H54 (cell line): ENCODE data around the gene ALDH4A1.

Source experiments
- DNase-seq: peaks from one replicate; pipeline ENCODE4 v3.0.0; 2011; ENCODE audit warnings: low spot score, mixed read lengths; ENCODE audit not compliant: insufficient read length
- FAIRE-seq: peaks from 3 replicates; lab custom pipeline; 2011; peaks lifted over from hg19 to GRCh38; lab: Jason Lieb, UNC
- POLR2A ChIP-seq: IDR thresholded peaks from 2 replicates; pipeline ENCODE4 v1.6.1; 2011; ENCODE audit warnings: low read depth, mild to moderate bottlenecking, low read length

The ALDH4A1 gene

DNA sequence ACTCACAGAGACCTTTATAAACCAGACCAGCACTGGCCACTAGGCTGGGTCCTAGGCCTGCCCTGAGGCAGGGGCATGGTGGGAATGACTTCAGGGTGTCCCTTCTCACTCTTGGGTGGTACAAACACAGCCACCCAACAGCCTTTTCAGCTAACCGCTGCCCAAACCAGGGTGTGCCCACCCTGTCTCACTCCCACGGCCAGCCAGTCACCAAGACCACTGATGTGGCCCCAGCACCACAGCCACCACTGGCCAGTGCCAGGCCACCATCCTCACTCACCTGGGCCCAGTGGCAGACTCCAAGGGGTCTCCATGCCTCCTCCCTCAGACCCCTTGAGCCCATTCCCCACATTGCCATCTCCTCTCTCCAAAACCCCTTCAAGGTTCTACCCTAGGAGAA is 70.7 kb downstream of the ALDH4A1 start:
- FAIRE-seq (no peak), DNase-seq (no peak)
- no peak for TF ChIP-seq POLR2A

- TF ChIP-seq POLR2A: no peak
- FAIRE-seq (no peak), DNase-seq (no peak)
These were observed 71.8 kb downstream of the ALDH4A1 start for GRCh38 chr1:18830596-18830995.

GRCh38 chr1:18829671-18830070 is 72.7 kb downstream of the ALDH4A1 start:
- DNase-seq (no peak), FAIRE-seq (no peak)
- TF ChIP-seq POLR2A: no peak

DNA sequence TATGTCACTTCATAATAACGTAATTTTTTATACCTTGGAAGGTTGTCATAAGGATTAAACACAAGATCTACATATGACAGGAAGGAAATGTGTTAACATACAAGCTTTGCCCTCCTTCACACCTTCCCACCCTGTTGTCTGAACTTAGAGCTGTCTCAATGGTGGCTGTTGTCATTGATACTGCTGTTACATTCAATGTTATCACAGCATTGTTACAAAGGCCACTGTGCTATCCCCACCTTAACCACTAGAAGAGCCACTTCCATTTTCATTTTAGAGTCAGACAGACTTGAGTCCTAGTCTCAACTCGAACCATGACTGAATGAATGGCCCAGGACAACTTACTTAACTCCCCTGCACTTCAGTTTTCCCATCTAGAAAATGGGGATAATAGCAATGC is 74.1 kb downstream of the ALDH4A1 start:
- DNase-seq (no peak), FAIRE-seq (no peak)
- no peak for TF ChIP-seq POLR2A

DNA sequence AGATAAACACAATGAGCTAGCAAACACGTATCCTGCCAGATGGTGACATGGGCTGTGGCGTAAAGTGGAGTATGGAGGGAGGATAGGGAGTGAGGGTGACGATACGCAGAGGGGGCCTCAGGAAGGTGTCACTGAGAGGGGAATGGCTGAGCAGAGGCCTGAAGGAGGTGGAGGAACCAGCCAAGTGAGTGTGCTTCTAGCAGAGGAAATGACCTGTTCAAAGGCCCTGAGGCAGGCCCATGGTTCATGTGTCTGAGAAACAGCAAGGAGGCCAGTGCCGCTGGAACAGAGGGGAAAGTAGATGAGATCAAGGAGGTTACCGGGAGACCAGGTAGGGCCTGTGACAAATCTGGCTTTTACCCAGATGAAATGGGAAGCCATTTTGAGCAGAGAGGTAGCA is 78.9 kb downstream of the ALDH4A1 start:
- DNase-seq (no peak), FAIRE-seq (no peak)
- TF ChIP-seq POLR2A: no peak
